GM18519 (cell line): Measurements from ENCODE around the gene ASB18.

Experiments used
- ATAC-seq: cut with Tn5 transposase; IDR thresholded peaks from one replicate; pipeline ENCODE4 v1.9.1; 2021; ENCODE audit warnings: mild to moderate bottlenecking, moderate library complexity; ENCODE audit not compliant: unreplicated experiment, low FRiP score

The ASB18 gene

DNA sequence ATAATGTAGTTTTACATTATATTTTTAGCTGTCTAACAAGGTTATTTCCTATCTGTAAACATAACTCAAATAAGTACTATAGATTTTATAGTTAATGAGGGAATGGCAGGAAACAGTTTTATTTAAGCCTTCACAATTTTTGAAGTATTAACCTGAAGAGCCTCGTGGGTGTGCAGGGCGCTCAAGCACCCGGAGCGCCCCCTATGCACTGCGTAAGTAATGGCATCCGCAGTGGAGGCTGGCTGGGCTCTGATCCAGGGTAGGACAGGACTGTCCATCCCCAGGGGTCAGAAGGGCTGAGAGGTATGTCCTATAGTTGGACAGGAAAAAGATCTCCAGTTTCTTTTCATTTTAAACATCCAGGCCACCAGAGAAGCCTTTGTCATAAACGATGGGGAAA lies 87.8 kb downstream of the ASB18 start:
- no peak for ATAC-seq

DNA sequence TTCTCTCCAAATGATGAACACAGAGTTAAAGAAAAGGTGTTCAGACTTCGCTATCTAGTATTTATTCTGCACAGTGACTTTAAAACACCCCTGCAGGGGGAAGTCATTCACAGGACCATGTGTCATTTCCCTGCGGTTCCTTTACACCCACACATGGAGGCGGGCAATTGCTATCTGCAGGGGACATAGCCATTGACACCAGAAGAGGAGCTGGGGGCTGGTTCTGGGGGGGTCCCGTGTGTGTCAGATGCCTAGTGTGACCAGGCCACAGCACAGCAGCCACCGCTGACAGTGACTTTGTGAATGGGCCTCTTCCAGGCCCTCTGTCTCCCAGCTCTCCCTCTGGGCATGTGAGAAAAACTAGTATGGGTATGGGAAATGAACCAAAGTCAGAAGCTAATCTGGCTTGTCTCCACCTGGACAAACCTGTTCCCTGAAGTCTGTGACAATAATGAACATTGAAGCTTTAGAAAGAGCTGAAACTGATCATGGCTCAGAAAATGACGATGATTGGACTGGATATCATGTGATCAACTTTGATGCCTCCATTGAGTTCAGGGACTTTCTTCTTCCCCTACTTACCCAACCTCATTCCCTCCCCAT lies 88.6 kb downstream of the ASB18 start:
- ATAC-seq, result no peak

DNA sequence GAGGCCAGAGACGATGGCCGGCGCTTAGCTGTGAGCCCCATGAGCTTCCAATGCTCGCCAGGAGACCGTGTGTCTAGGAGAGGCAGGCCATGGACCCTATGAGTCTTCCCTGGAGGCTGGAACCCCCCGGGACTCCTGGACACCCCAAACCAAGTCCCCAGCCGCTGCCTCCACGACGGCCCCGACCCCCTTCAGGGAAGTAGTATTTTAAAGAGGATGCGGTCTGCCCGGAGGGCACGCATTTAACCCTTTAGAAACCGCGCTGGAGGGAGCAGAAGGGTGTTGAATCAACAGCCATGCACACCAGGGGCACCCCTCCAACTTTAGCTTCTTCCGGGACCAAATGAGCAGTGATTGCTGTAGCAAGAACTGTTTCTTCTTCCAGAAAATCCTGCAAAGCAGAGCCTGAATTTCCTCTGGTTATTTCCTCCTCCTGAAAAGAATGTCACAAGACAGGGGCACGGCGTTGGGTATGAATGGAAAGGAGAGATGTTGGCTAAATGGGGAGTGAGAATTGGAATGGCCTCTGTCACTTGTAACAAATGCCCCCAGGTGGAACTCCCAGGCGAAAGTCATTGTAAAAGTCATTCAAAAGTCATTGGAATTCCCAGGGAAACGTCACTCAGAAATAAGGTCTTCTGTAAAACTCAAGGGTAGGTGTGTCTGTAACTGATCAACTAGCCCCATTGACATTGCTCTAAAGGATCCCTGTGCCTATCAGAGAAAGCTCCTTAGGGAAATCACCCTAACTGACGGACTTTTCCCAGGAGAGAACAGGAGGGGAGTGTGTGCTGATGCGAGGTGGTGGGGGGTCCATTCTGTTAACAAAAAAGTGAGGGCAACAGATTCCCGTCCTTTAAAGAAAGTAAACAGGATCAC lies 90.2 kb downstream of the ASB18 start:
- ATAC-seq, result no peak

DNA sequence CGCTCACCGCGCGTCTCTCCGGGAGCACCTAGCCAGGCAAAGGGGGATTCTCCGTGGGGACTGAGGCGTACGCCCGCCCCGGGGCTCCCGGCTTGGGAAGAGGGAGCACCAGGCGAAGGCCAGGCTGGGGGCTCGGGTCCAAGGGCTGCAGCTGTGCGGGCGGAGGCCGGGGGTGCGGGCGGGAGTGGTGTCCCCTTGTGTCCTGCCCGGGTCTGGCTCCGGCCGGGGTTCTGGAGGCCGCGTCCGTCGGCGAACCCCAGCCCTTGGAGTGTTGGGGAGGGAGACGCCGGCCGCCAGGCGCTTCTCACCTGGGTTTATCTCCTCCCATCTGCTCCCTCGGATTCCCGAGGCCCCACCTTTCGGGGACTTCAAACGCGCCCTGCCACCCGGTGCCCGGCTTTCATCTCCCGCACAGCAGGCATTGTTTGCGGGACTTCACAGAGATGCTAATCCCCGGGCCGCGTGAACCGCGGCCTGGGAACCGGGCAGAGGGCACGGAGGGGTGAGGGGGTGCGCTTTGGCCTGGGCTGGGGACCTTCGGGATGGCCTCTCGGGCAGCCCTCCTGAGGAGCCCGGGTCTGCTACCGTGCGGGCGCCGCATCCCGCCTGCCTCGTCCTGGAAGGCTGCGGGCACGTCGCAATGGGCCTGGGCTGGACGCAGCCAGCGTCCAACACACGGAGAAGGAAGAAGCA lies 91.0 kb downstream of the ASB18 start:
- no peak for ATAC-seq

DNA sequence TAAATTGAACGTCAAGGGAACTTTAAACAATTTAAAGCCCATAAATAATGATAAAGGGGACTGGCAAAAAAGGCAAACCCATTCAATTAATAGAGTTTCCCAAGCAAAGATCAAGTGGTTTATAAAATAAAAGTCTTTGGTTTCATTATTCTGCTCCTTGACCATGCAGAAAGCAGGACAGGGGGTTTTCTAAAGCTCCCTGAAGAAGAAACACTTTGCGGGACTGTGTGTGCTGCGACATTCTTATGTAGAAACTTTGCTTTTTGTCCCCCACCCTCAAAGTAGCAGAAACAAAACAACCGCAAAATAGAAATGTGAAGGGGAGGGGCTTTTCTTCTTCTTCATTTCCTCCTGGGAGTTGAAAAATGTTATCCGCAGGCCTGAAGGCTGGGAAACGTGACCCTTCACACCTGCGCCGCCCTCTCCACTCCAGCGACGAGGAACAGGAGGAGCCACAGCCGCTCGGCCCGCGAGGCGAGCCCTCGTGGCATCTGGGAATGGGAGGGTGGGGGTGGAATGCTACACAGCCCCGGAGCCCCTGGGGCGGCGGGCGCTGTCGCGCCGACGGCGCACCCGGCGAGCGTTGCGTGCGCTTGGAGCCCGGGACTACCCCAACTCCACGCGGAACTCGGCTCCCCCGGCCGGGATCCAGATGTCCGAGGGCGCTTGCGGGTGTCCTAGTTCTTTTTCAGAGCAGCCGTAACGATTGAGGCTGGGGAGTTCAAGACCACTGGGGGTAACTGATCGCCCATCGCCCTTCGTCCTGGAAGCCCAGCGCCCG lies 91.8 kb downstream of the ASB18 start:
- no peak for ATAC-seq

DNA sequence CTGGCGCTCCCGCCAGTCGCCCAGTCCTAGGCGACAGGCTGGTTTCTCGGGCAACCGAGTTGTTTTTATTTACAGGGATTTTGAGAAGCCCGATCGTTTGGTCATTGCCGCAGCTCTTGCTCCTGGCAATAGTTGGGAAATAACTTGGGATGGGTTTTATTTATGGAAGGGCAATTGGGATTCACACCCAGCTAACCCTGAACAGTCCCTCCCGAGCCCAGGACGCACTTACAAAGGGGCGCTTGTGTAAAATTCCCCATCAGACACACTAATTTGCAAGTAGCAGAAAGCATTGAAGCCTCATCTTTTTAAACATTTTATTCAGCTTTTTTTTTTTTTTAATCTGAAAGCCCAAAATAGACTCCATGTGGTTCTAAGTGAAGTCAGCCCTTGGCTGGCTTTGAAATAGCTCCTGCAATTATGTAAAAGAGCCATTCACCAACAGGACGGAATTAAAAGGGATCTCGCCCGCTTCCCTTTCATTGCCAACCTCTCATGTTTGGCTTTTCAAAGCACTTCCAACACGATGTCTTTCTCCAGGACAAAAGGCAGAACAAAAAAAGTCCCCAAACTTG lies 92.4 kb downstream of the ASB18 start:
- ATAC-seq, result no peak

DNA sequence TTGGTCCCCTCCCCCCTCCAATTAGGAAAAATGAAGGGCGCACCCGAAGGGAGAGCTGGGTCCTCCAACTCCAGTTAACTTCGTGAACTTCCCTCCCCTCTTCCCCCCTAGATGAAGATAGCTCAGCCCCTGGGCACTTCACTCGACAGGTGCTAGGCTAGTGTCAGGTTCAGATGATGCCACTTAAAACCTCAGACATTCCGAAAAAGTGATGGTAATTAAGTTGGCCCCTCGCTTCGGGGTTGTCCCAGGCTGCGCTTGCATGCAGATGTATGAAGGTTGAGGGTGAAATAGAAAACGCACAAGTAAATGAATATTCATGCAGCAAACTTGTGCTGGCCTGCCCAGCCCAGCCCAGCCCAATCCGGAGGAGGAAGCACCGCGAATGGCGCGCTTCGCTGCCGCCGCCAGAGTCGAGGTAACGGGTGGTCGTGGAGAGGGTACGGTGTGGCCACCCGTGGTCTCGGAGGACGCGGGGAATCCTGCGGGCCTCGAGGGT lies 93.0 kb downstream of the ASB18 start:
- ATAC-seq, result no peak

DNA sequence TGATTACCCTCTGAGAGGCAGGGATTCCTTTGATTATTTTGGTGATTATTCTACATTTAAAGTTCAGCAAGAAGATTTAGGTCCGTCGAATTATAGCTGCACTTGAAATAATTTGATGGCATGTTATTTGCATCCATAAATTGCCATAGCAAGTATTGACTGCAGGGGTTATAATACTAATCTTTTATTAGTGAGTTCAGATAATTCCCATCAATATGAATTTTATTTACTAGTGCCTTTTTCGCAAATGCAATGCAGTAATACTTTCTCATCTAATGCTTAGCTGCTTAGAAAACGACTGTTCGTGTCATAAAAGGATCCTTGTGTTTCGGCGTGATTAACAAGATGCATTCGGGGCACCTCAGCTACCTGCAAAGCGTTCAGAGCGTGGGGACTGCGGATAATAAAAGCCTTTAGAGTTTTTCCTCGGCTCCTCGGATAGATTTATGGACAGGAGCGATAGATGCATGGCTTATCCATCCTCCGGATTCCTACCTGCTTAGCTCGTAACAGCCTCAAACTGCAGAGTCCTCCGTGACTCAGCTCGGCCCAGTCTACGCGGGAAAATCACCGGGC lies 93.5 kb downstream of the ASB18 start:
- no peak for ATAC-seq

DNA sequence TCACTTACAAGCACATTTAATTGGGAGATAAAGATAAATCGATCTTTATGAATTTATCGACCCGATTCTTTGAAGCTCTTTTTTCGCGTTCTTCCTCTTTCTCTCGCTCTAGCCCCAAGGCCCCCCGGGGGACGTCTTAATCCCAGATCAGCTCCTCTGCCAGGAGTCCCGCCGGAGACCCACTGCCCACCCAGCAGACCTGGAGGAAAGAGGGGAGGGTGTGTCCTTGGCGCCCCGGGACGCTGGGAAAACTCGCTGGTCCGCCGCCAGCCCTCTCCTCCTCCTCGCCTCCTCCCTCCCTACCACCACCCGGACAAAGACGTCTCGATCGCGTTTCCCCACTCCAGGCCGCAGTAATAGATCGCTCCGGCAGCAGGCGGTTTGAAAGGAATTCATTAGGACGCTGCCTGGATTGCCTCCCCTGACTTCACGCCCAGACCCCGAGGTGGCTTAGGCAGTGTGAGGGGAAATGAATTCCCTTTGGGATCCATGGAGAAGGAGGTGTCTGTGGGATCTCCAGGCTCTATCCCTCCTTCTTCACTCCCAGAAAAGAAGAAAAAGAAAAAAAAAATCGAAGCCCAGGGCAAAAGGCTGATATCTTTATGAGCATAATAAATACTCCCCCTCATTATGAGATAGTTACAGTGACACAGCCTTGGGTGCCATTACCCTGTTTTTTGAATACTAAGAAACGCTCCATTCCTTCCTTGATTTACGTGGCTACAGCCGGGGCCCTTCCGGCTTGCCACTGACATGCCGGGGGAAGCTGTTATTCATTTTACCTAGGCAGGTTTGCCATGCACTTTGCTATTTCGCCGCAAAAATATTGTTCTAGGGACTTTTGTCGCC lies 94.2 kb downstream of the ASB18 start:
- no peak for ATAC-seq

DNA sequence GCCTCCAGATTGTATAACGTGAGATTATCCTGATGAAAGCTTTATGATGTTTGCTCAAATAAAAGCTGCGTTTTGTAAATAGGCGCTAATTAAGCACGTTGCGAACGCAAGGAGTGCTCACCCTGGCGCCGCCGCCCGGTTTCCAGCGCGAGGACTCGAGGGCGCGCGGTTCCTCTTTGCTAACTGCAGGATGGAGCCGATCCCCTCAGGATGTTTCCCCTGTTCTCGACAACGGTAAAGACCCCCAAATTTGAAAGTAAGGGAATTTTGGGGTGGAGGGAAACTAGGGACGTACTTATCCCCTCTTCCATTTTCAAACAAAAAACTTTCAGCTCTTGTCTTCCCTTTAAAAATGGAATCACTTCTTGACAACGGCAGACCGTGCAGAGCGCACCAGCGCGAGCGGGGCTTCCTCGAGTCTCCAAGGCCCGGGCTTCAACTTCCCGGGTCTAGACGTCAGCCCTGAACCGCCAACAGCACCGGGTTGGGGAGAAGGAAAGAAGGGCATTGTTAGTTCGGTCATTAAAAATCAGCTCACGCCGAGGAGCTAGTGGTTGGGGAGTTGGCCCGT lies 95.0 kb downstream of the ASB18 start:
- ATAC-seq, result no peak

DNA sequence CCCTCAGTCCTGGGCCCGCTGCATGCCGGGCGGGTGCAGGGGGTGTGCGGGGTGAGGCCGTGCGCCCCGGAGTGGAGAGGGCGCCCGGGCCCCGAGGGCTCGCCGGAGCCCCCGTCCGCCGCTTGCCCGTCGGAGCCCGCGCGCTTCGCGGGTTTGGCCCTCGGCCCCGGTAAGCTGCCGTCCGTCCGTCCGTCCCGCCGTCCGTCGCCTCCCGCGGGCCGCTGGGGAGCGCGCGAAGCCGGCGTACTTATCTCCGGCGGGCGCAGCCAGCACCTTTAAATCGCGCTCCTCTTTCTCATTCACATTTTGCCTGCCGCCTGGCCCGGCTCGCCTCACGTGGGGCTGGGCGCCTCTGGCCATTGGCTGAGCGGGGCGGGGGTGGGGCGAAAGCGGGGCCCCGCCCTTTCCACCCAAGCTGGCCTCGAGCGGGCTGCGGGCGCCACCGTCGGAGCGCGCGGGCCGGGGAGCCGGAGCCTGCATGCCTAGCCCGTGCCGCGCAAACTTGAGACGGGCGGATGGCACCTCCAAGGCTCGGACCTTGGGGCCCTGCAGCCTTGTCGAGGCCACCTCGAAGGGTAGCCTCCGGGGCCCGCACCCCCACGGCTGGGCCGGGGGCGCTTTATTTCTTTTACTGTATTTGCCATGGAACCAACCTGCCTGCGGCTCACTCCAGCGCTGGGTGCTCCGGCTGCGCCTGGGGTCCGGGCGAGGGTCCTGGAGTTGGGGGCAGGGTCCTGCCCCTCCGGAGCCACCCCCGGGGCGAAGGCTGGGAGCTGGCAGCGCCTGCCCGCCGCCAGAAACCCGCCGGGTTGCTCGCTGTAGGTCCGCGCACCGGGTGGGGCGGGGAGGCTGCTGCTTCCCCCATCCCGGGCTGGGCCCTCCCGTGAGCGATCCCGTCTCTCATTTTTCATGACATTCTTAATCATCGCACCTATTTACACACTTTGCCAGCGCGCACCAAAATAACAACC lies 95.8 kb downstream of the ASB18 start, which contains the start of gene GBX2:
Gene GBX2, minus strand, starts transcription at position 277 of the 971 bp plus-strand sequence. CDS start 415 bp downstream, outside the sequence.
- ATAC-seq, result no peak

DNA sequence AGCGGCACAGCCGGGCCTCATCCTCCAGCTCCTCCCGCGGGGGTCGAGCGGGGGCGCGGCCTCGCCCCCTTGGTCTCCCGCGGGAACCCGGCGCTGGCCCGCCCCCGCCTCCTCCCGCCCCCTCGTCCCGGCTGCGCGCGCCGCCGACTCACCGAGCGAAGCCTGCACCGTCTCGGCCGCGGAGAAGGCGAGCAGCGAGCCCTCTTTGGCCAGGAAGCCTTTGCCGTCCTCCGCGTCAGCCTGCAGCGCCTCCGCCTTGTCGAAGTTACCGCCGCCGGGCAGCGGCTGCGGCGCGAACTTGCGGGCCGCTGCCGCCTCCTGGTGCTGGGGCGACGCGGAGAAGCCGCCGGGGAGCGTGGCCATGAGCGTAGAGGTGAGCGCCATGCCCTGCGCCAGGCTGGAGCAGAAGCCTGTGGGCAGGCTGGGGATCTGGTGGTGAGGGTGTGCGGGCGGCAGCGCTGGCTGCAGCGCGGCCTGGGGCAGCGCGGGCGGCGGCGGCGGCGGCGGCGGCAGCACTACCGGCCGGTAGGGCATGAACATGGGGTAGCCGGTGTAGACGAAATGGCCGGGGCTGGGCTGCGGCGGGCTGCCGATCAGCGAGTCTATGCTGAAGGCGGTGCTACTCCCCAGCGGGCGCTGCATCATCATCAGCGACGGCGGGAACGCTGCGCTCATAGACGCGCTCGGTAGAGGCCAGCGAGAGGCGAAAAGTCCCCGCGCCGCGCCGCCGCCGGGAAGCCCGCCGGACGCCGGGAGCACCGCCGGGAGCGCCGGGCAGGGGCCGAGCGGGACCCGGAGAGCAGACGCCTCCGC lies 96.7 kb downstream of the ASB18 start:
- no peak for ATAC-seq

DNA sequence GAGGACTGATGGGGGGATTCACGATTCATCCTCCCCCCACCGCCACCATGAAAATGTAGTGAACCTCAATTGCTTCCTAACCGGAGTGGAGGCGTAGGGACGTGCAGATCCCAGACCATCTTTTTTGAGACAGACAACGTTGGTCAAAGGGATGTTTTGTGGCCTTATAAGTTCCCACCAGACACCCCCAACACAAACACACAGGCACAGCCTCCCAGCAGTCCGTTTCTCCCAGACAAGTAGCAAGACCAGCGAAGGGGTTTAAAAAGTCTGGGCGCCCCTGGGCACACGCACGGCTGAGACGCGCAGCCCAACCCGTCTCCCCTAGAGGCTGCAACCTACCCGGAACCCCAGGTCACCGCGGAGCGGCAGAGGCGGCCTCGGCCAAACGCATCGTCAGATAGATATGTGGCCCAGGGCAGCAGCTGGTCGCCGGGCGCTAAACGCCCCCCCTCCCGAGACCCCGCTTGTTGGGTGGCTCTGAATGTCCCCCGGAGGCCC lies 97.4 kb downstream of the ASB18 start:
- ATAC-seq, result no peak

DNA sequence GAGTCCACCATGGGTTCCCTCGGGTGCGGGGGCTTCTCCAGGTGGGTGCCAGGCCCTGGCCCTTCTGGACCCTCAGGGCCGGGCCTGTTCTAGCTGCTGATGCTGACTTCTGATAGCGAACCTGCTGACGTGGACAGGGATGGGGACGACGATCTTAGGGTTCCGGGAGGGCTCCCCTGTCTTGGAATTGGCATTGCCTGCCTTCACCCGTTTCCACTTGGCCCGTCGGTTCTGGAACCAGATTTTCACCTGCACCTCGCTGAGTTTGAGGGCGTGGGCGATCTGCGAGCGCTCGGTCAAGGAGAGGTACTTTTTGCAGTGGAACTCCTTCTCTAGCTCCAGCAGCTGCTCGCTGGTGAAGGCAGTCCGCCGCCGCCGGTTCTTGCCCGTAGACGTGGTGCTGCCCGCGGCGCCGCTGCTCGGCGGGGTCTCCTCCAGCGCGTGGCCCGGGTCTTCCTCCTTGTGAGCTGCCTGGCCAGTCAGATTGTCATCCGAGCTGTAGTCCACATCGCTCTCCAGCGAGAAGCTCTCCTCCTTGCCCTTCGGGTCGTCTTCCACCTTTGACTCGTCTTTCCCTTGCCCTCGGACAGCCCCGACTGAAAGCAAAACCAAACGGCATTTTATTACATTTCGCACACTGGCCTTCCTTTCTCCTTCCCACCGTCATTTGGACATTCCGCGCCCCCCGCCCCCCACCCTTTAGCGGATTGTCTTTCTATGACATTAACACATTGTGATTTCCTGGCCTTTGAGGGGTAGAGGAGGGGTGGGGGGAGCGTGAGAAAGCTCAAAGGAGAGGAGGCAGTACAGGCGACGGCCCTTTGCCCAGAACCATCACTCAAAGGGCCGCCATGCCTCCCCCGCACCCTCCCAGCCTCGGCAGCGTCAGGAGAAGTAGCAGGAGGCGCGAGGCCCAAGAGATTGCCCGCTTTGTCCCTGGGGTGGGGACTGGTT lies 98.1 kb downstream of the ASB18 start:
- no peak for ATAC-seq
